Occipital lobe (tissue), 2 donors: ENCODE results near the gene AKR1E2. TPM values are rescaled to one million over a fixed set of nuclear protein-coding genes. Genes with fewer than 3 reads are reported as not detected.
A peak's percentile ranks its signal among the peaks of the same experiment; 100 is the strongest.

Experiments used
- DNase-seq: peaks from one replicate; lab custom pipeline; 2025; lab: John Stamatoyannopoulos, UW
- total RNA-seq: library from RNA; depleted of rRNA; stranded (reverse); fragments of >200 nt; gene quantifications from one replicate; pipeline ENCODE4 v1.2.3, GENCODE V29; 2014

Gene AKR1E2
- total RNA-seq = 49.0 TPM

GRCh38 chr10:4825868-4826791 is at the start of gene AKR1E2:
Gene AKR1E2 (plus strand): TSS chr10:4826207. CDS start chr10:4826325, 118 bp downstream.
- DNase-seq = peak; percentile 84

GRCh38 chr10:4776234-4776638 is 49.8 kb upstream of the AKR1E2 start:
- no peak for DNase-seq

GRCh38 chr10:4778761-4779160 is 47.2 kb upstream of the AKR1E2 start:
- DNase-seq = no peak

GRCh38 chr10:4780091-4780490 is 45.9 kb upstream of the AKR1E2 start:
- DNase-seq = no peak

GRCh38 chr10:4780782-4781181 is 45.2 kb upstream of the AKR1E2 start:
- DNase-seq = no peak

- DNase-seq = no peak
Observed at GRCh38 chr10:4781955-4782354, 44.1 kb upstream of the AKR1E2 start.

- no peak for DNase-seq
Observed at GRCh38 chr10:4784667-4785333, 41.2 kb upstream of the AKR1E2 start.

- DNase-seq = no peak
Observed at GRCh38 chr10:4786043-4786839, 39.8 kb upstream of the AKR1E2 start.

GRCh38 chr10:4790045-4790444 is 36.0 kb upstream of the AKR1E2 start:
- no peak for DNase-seq

GRCh38 chr10:4790922-4791321 is 35.1 kb upstream of the AKR1E2 start:
- DNase-seq = no peak

- no peak for DNase-seq
Observed at GRCh38 chr10:4792381-4792780, 33.6 kb upstream of the AKR1E2 start.

- DNase-seq = no peak
Observed at GRCh38 chr10:4801405-4801804, 24.6 kb upstream of the AKR1E2 start.

GRCh38 chr10:4802711-4803487 is 23.1 kb upstream of the AKR1E2 start:
- DNase-seq = no peak

GRCh38 chr10:4803822-4804221 is 22.2 kb upstream of the AKR1E2 start:
- DNase-seq = no peak

- DNase-seq = no peak
Observed at GRCh38 chr10:4804465-4804864, 21.5 kb upstream of the AKR1E2 start.

GRCh38 chr10:4806534-4806933 is 19.5 kb upstream of the AKR1E2 start:
- no peak for DNase-seq

GRCh38 chr10:4807761-4808507 is 18.1 kb upstream of the AKR1E2 start:
- DNase-seq = no peak

- DNase-seq = no peak
Observed at GRCh38 chr10:4809156-4809555, 16.9 kb upstream of the AKR1E2 start.

- DNase-seq = no peak
Observed at GRCh38 chr10:4810092-4810491, 15.9 kb upstream of the AKR1E2 start.

- DNase-seq = no peak
Observed at GRCh38 chr10:4812046-4812445, 14.0 kb upstream of the AKR1E2 start.
